ENCODE measurements around the gene ACBD4.
A peak's percentile ranks its signal among the peaks of the same experiment; 100 is the strongest.
"Not testable (repeated sequence)": the region's sequence is repeated elsewhere in the genome, so short reads cannot be mapped to it uniquely, and the experiment has no call there.

ACBD4 gene

GRCh38 chr17:45120558-45120957 is 14.9 kb upstream of the ACBD4 start:
- no peak for DNase-seq (ENCODE audit: low read depth)
- no peak overlapping the region for H3K4me3 ChIP-seq (ENCODE audit: low read length)
- no peak for TF ChIP-seq CTCF (conservative IDR thresholded peaks at IDR 0.05; ENCODE audit: low read length)

- H3K4me3 ChIP-seq (ENCODE audit: low read length): no peak overlapping the region
- DNase-seq (ENCODE audit: low read depth): no peak
- no peak for TF ChIP-seq CTCF (conservative IDR thresholded peaks at IDR 0.05; ENCODE audit: low read length)
Observed at GRCh38 chr17:45121055-45121454, 14.4 kb upstream of the ACBD4 start.

- TF ChIP-seq CTCF (conservative IDR thresholded peaks at IDR 0.05; ENCODE audit: low read length): no peak
- no peak for DNase-seq (ENCODE audit: low read depth)
- no peak overlapping the region for H3K4me3 ChIP-seq (ENCODE audit: low read length)
Observed at GRCh38 chr17:45123076-45123770, 12.3 kb upstream of the ACBD4 start.

- no peak for TF ChIP-seq CTCF (conservative IDR thresholded peaks at IDR 0.05; ENCODE audit: low read length)
- H3K4me3 ChIP-seq (ENCODE audit: low read length): no peak overlapping the region
- peak; percentile 85 for DNase-seq (ENCODE audit: low read depth)
Observed at GRCh38 chr17:45123930-45124796, 11.3 kb upstream of the ACBD4 start.

- H3K4me3 ChIP-seq (ENCODE audit: low read length); DNase-seq (ENCODE audit: low read depth): not testable (repeated sequence)
Observed at GRCh38 chr17:45124797-45125122, 10.7 kb upstream of the ACBD4 start.

GRCh38 chr17:45125509-45125908 is 10.0 kb upstream of the ACBD4 start:
- no peak overlapping the region for H3K4me3 ChIP-seq (ENCODE audit: low read length)
- no peak for TF ChIP-seq CTCF (conservative IDR thresholded peaks at IDR 0.05; ENCODE audit: low read length)
- no peak for DNase-seq (ENCODE audit: low read depth)

GRCh38 chr17:45127207-45127547 is 8.3 kb upstream of the ACBD4 start:
- no peak for TF ChIP-seq CTCF (conservative IDR thresholded peaks at IDR 0.05; ENCODE audit: low read length)

More at GRCh38 chr17:45127207-45127547, 8.3 kb upstream of the ACBD4 start:
- H3K4me3 ChIP-seq (ENCODE audit: low read length): no peak overlapping the region
- no peak for DNase-seq (ENCODE audit: low read depth)

All from AG10803 (cell line).